ENCODE results near the gene CAMTA1. TPM values are rescaled to one million over a fixed set of nuclear protein-coding genes. Genes with fewer than 3 reads are reported as not detected.

CAMTA1 gene
- total RNA-seq, 1 experiment from 2014 or later = 102 TPM

DNA sequence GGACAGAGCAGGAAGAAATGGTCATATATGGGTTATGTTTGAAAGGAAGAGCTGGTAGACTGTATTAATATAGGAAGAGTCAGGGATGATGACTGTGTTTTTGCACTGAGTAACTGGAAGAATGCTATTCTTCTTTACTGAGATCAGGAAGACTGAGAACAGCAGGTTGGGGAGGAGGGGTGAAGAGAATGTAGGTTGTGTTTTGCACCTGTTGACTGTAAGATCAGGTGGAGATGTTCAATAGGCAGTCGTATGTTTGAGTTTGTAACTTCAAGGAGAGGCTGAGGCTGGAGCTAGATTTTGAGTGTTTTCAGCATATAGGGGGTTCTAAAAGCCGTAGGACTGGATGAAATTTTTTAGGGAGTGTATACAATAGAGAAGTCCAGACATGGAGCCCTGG, 97.2 kb downstream of the CAMTA1 start:
- H3K27me3 ChIP-seq (ENCODE audit: control insufficient read depth, insufficient read depth, low read length) = no peaks in the 10 kb centered on the region
- no peaks in the 10 kb centered on the region for H3K36me3 ChIP-seq (replicated peaks; ENCODE audit: control insufficient read depth, insufficient read depth, low read length)
- no peak for DNase-seq
- no peak overlapping the region for H3K4me3 ChIP-seq (ENCODE audit: insufficient read depth, low read depth, low read length)

- no peaks in the 10 kb centered on the region for H3K36me3 ChIP-seq (replicated peaks; ENCODE audit: control insufficient read depth, insufficient read depth, low read length)
- H3K27me3 ChIP-seq (ENCODE audit: control insufficient read depth, insufficient read depth, low read length) = no peaks in the 10 kb centered on the region
- DNase-seq = no peak
- no peak overlapping the region for H3K4me3 ChIP-seq (ENCODE audit: insufficient read depth, low read depth, low read length)
Observed at GRCh38 chr1:6884652-6885153, 99.4 kb downstream of the CAMTA1 start.

DNA sequence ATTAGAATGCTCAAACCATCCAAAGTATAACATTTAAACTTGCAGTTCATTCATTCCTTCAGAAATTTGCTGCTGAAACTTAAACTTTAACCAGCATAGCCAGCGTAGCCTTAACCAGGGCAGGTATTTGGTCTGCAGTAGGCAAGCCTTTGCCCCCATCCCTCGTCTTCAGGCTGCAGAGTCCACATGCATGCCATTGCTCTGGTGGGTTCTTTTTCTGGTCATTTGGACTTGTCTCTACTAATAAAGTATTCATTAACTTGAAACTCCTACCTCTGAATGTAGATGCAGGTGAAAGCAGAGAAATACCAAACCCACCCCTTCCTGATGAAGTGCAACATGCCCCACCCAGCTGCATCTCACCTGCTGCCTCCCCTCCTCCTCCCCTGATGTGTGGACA, 100.2 kb downstream of the CAMTA1 start:
- Histone ChIP-seq H3K27me3 (ENCODE audit: control insufficient read depth, insufficient read depth, low read length) (no peaks in the 10 kb centered on the region), H3K4me3 (ENCODE audit: insufficient read depth, low read depth, low read length) (no peak overlapping the region), H3K36me3 (replicated peaks; ENCODE audit: control insufficient read depth, insufficient read depth, low read length) (no peaks in the 10 kb centered on the region)
- DNase-seq = no peak

- DNase-seq = no peak
Observed at GRCh38 chr1:6886523-6886922, 101.3 kb downstream of the CAMTA1 start.

DNA sequence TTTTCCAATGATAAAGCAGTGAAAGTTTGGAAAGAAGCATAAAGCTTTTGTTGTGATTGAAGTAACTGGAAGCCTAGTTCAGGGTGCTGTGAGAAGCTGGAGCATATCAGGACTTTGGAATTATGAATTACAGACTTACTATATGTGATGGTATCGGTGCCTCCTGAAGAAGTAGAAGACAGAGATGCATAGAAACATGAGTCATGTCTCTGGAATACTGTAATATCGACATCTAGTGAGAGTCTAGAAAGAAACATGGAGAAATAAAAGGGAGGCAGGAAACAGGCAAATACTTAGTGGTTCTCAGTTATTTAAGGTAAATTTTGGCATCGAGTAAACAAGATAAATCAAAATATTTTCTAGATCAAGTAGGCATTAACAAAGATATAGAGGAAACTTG, 103.0 kb downstream of the CAMTA1 start:
- no peak for DNase-seq
- Histone ChIP-seq H3K36me3 (replicated peaks; ENCODE audit: control insufficient read depth, insufficient read depth, low read length) (no peaks in the 10 kb centered on the region), H3K4me3 (ENCODE audit: insufficient read depth, low read depth, low read length) (no peak overlapping the region), H3K27me3 (ENCODE audit: control insufficient read depth, insufficient read depth, low read length) (no peaks in the 10 kb centered on the region)

More at GRCh38 chr1:6886523-6886922, 101.3 kb downstream of the CAMTA1 start:
- no peaks in the 10 kb centered on the region for H3K27me3 ChIP-seq (ENCODE audit: control insufficient read depth, insufficient read depth, low read length)
- no peak overlapping the region for H3K4me3 ChIP-seq (ENCODE audit: insufficient read depth, low read depth, low read length)
- no peaks in the 10 kb centered on the region for H3K36me3 ChIP-seq (replicated peaks; ENCODE audit: control insufficient read depth, insufficient read depth, low read length)

DNA sequence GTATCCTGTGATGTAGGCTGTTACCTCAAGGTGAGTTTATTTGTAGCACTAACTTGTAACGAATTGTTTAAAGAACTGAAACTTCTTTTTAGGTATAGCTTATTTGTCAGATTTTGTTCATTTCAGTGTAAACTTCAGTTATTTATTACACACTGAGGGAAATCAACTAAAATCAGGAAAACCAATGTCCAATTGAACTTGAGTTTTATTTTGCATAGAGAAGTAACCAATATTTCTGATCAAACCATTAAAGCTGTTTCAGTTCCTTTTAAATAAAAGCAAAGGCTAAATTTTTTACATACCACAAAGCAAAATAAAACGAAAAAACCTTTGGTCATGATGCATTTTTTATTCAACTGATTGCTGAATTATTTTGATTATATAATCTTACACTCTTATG, 103.6 kb downstream of the CAMTA1 start:
- no peak for DNase-seq
- Histone ChIP-seq H3K36me3 (replicated peaks; ENCODE audit: control insufficient read depth, insufficient read depth, low read length) (no peaks in the 10 kb centered on the region), H3K4me3 (ENCODE audit: insufficient read depth, low read depth, low read length) (no peak overlapping the region), H3K27me3 (ENCODE audit: control insufficient read depth, insufficient read depth, low read length) (no peaks in the 10 kb centered on the region)

- Histone ChIP-seq H3K4me3 (ENCODE audit: insufficient read depth, low read depth, low read length) (no peak overlapping the region), H3K27me3 (ENCODE audit: control insufficient read depth, insufficient read depth, low read length) (no peaks in the 10 kb centered on the region), H3K36me3 (replicated peaks; ENCODE audit: control insufficient read depth, insufficient read depth, low read length) (no peaks in the 10 kb centered on the region)
- peak; percentile 69 for DNase-seq
Observed at GRCh38 chr1:6889875-6890480, 104.7 kb downstream of the CAMTA1 start.

- Histone ChIP-seq H3K27me3 (ENCODE audit: control insufficient read depth, insufficient read depth, low read length) (no peaks in the 10 kb centered on the region), H3K36me3 (replicated peaks; ENCODE audit: control insufficient read depth, insufficient read depth, low read length) (no peaks in the 10 kb centered on the region), H3K4me3 (ENCODE audit: insufficient read depth, low read depth, low read length) (no peak overlapping the region)
- no peak for DNase-seq
Observed at GRCh38 chr1:6890686-6891085, 105.4 kb downstream of the CAMTA1 start.

GRCh38 chr1:6891781-6892579, 106.7 kb downstream of the CAMTA1 start:
- Histone ChIP-seq H3K27me3 (ENCODE audit: control insufficient read depth, insufficient read depth, low read length) (no peaks in the 10 kb centered on the region), H3K4me3 (ENCODE audit: insufficient read depth, low read depth, low read length) (no peak overlapping the region), H3K36me3 (replicated peaks; ENCODE audit: control insufficient read depth, insufficient read depth, low read length) (no peaks in the 10 kb centered on the region)
- no peak for DNase-seq

DNA sequence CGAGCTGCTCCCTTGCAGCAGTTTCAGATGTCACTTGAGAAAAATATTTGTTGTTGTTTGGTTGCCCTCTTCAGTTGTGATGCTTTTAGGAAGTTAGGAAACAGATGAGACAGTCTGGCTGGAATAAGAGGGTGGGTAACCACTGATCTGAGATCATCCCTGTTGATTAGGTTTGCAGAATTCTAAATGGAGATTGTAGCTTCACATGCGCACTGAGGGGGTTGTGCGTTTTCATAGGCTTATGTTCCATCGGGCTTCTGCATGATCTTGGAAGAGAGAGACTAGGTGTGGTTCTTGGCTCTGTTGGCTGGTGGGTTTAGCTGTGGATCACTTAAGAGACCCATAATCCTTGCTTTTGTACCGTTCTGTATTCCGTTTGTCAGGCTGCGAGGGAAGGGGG, 108.1 kb downstream of the CAMTA1 start:
- no peaks in the 10 kb centered on the region for H3K27me3 ChIP-seq (ENCODE audit: control insufficient read depth, insufficient read depth, low read length)
- H3K36me3 ChIP-seq (replicated peaks; ENCODE audit: control insufficient read depth, insufficient read depth, low read length) = no peaks in the 10 kb centered on the region
- DNase-seq = no peak
- no peak overlapping the region for H3K4me3 ChIP-seq (ENCODE audit: insufficient read depth, low read depth, low read length)

DNA sequence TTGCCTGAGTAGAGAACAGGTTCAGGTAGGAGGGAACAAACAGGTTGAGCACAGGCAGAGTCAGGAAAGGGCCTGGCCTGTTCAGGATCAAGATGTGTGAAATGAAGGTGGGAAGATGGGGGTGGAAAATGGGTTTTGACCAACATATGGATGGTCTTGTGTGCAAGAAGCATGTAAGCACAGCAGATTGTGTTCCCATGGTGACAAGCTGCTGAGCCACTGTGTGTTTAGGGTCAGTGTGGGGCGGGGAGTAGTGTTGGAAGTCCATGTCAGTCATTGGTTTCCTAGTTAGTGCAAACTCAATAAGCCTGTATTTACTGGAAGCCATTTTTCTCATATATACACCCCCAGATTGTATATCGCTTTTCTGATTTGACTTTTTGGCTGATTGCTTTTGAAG, 111.9 kb downstream of the CAMTA1 start:
- Histone ChIP-seq H3K27me3 (ENCODE audit: control insufficient read depth, insufficient read depth, low read length) (no peaks in the 10 kb centered on the region), H3K4me3 (ENCODE audit: insufficient read depth, low read depth, low read length) (no peak overlapping the region), H3K36me3 (replicated peaks; ENCODE audit: control insufficient read depth, insufficient read depth, low read length) (no peaks in the 10 kb centered on the region)
- DNase-seq = no peak

GRCh38 chr1:6898974-6899539, 113.8 kb downstream of the CAMTA1 start:
- no peaks in the 10 kb centered on the region for H3K27me3 ChIP-seq (ENCODE audit: control insufficient read depth, insufficient read depth, low read length)
- DNase-seq = no peak
- H3K36me3 ChIP-seq (replicated peaks; ENCODE audit: control insufficient read depth, insufficient read depth, low read length) = no peaks in the 10 kb centered on the region

DNA sequence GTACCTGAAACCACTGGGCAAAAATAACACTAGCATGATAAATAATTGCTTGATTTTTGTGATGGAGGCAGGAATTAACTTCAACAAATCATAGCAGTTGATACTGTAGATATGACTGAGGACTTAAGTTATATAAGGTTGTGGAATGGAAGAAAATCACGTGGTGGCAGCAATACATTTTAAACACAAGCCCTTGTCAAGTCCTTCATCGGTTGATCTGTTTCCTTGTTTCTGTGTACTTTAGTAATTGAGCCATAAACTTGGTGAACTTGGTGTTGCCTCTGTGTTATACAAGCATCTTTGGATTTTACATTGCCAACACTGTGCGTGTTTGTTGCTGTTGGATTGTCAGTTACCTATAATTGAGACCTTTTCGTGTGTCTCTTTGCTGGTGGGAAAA, 114.4 kb downstream of the CAMTA1 start:
- no peak overlapping the region for H3K4me3 ChIP-seq (ENCODE audit: insufficient read depth, low read depth, low read length)
- no peak for DNase-seq
- no peaks in the 10 kb centered on the region for H3K36me3 ChIP-seq (replicated peaks; ENCODE audit: control insufficient read depth, insufficient read depth, low read length)
- no peaks in the 10 kb centered on the region for H3K27me3 ChIP-seq (ENCODE audit: control insufficient read depth, insufficient read depth, low read length)

More at GRCh38 chr1:6898974-6899539, 113.8 kb downstream of the CAMTA1 start:
- no peak overlapping the region for H3K4me3 ChIP-seq (ENCODE audit: insufficient read depth, low read depth, low read length)

- Histone ChIP-seq H3K36me3 (replicated peaks; ENCODE audit: control insufficient read depth, insufficient read depth, low read length) (no peaks in the 10 kb centered on the region), H3K27me3 (ENCODE audit: control insufficient read depth, insufficient read depth, low read length) (no peaks in the 10 kb centered on the region), H3K4me3 (ENCODE audit: insufficient read depth, low read depth, low read length) (no peak overlapping the region)
- DNase-seq = no peak
Observed at GRCh38 chr1:6902153-6902552, 116.9 kb downstream of the CAMTA1 start.
